HEK293T (cell line): ENCODE data around the gene SERPINA12.
A peak's percentile ranks its signal among the peaks of the same experiment; 100 is the strongest.

Experiments used
- CTCF ChIA-PET: fragments of 350-600 bp; formaldehyde crosslinking; extraction: SDS; loops from one replicate; lab custom pipeline; 2021; ENCODE audit warnings: antibody characterized with exemption, inconsistent platforms; lab: Yijun Ruan, JAX
- POLR2A ChIA-PET: fragments of 350-600 bp; formaldehyde crosslinking; extraction: SDS; loops from one replicate; lab custom pipeline; 2020; ENCODE audit warnings: antibody characterized with exemption, inconsistent platforms; lab: Yijun Ruan, JAX
- DNase-seq: peaks from one replicate; pipeline ENCODE4 v3.0.0; 2012; ENCODE audit warnings: mixed read lengths; ENCODE audit errors: extremely low spot score
- ARNT ChIP-seq: fragments of 450-650 bp; IDR thresholded peaks from 2 replicates; pipeline ENCODE4 v1.6.1; 2017; ENCODE audit warnings: mild to moderate bottlenecking
- BHLHE40 ChIP-seq: fragments of 450-650 bp; IDR thresholded peaks from 2 replicates; pipeline ENCODE4 v1.6.1; 2016; ENCODE audit warnings: mild to moderate bottlenecking, moderate library complexity, borderline replicate concordance
- CTBP1 ChIP-seq: fragments of 450-650 bp; IDR thresholded peaks from 2 replicates; pipeline ENCODE4 v1.6.1; 2016; ENCODE audit warnings: borderline replicate concordance
- ELF4 ChIP-seq: fragments of 450-650 bp; IDR thresholded peaks from 2 replicates; pipeline ENCODE4 v1.6.1; 2017; ENCODE audit warnings: antibody characterized with exemption
- FOXA1 ChIP-seq: fragments of 450-650 bp; IDR thresholded peaks from 2 replicates; pipeline ENCODE4 v1.6.1; 2016; ENCODE audit warnings: mild to moderate bottlenecking
- FOXK2 ChIP-seq: fragments of 450-650 bp; IDR thresholded peaks from 2 replicates; pipeline ENCODE4 v1.6.1; 2016; ENCODE audit warnings: mild to moderate bottlenecking
- FOXM1 ChIP-seq: fragments of 450-650 bp; IDR thresholded peaks from 2 replicates; pipeline ENCODE4 v1.6.1; 2017; ENCODE audit warnings: mild to moderate bottlenecking, borderline replicate concordance
- HDGF ChIP-seq: fragments of 450-650 bp; IDR thresholded peaks from 2 replicates; pipeline ENCODE4 v1.6.1; 2017; ENCODE audit warnings: antibody characterized with exemption, borderline replicate concordance
- L3MBTL2 ChIP-seq: fragments of 450-650 bp; conservative IDR thresholded peaks from 2 replicates; pipeline ENCODE4 v1.6.1; 2016; ENCODE audit warnings: mild to moderate bottlenecking
- LEF1 ChIP-seq: fragments of 450-650 bp; IDR thresholded peaks from 2 replicates; pipeline ENCODE4 v1.6.1; 2017; ENCODE audit warnings: mild to moderate bottlenecking, borderline replicate concordance
- NFRKB ChIP-seq: fragments of 450-650 bp; IDR thresholded peaks from 2 replicates; pipeline ENCODE4 v1.6.1; 2016; ENCODE audit warnings: mild to moderate bottlenecking, moderate library complexity
- PKNOX1 ChIP-seq: fragments of 450-650 bp; IDR thresholded peaks from 2 replicates; pipeline ENCODE4 v1.6.1; 2016
- SP1 ChIP-seq: fragments of 450-650 bp; IDR thresholded peaks from 2 replicates; pipeline ENCODE4 v1.6.1; 2017
- SUZ12 ChIP-seq: fragments of 450-650 bp; IDR thresholded peaks from 2 replicates; pipeline ENCODE4 v1.6.1; 2016; ENCODE audit warnings: mild to moderate bottlenecking
- TARDBP ChIP-seq: fragments of 450-650 bp; IDR thresholded peaks from 2 replicates; pipeline ENCODE4 v1.6.1; 2016
- ZNF384 ChIP-seq: fragments of 450-650 bp; IDR thresholded peaks from 2 replicates; pipeline ENCODE4 v1.6.1; 2016

Gene SERPINA12

DNA sequence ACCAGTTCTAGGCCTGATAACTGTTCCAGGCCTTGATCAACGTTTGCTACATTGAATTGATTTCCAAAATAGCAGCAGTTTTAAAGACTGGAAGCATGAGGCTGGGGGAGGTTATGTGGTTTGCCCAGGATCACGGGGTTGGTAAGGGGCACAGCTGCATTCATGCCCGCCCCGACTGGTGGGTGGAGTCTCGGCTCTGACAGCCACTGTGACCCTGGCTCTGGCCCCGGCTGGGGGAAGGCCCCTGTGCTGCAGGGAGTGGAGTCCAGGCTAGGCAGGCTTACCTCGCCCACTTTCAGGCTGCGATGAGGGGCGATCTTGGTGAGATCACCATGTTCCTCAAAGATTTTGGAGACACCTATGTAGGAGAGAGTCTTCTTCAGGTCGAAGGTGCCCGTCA is 19.9 kb downstream of the SERPINA12 start:
- TF ChIP-seq NFRKB (no peak), FOXA1 (no peak), ARNT (no peak), TARDBP (no peak), BHLHE40 (no peak), ELF4 (no peak), CTBP1 (no peak), HDGF (no peak), FOXK2 (no peak), LEF1 (no peak), PKNOX1 (no peak), L3MBTL2 (no peak), SP1 (no peak), SUZ12 (no peak), ZNF384 (no peak), FOXM1 (no peak)
- CTCF ChIA-PET = no interaction called here
- POLR2A ChIA-PET = no interaction called here
- no peak for DNase-seq

DNA sequence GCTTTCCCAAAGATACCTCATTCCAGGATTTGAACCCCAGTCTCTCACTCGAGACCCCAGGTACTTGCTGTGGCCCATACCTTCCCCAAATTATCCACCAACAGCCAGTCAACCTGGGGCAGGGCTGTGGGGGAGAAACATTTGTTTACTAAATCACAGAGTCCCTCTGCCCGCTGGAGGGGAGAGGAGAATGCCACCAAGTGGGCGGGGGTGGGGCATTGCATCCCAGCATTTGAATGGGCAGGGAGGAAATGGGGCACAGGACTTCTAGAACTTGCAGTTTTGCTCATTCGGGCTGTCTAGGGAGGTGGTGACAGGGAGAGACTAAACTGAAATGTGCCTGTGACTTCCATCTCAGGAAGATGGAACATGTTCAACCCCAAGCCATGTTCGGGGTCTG is 22.4 kb downstream of the SERPINA12 start:
- ChIA-PET CTCF (interaction anchor here (0.8 to 2.7 kb wide), 19 partner anchors 10 to 350 kb away, joined by 3 to 16 read pairs (median 4); partner anchors contain the start of gene SERPINA10), POLR2A (no interaction called here)
- TF ChIP-seq ELF4 = no peak
- no peak for TF ChIP-seq PKNOX1
- TF ChIP-seq BHLHE40 = no peak
- no peak for TF ChIP-seq FOXA1
- TF ChIP-seq NFRKB = no peak
- TF ChIP-seq ZNF384 = no peak
- TF ChIP-seq HDGF = no peak
- no peak for TF ChIP-seq SUZ12
- TF ChIP-seq LEF1 = no peak
- no peak for TF ChIP-seq FOXK2
- no peak for TF ChIP-seq TARDBP
- no peak for TF ChIP-seq CTBP1
- TF ChIP-seq ARNT = no peak
- TF ChIP-seq FOXM1 = no peak
- DNase-seq = no peak

DNA sequence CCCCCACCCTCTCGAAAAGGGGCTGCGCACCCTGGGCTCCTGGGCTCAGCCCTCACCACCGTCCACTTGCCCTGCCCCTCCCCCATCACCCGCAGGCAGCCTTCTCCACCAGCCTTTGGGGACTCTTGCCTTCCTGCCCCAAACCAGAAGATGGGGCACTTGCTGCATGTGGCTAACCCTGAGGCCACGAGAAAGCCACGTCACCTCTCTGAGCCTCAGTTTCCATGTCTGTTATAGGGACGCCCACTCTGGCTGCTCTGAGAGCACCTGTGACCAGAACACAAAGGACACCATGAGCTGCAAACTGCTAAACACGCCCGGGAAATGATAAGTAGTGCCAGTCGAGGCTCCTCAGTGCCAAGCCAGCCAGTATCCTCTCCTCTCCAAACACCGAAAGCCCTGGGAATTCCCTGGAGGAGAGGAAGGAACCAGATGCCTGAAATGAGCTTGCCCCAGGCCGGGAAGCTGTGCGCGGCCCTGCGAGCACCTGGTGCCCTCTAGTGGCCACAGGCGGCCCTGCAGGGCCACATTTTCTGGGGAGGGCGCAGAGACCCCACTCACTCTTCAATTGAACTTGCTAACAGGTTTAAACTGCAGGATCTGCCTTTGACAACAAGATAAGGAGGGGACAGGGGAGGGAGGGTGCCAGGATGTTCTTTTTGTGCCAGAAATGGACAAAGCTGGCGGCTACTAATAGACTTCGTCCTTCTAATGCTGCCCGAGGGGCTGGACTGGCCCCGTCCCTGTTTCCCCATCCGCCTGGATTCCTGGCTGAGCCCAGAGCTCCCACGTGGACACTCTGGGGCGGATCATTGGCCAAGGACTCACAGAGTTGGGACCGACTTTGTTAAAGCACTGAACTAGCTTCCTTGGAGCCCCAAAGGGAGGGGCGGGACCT is 23.1 kb downstream of the SERPINA12 start:
- DNase-seq = peak; percentile 85
- CTCF ChIA-PET = interaction anchor here (0.8 to 2.7 kb wide), 21 partner anchors 9 to 350 kb away, joined by 3 to 16 read pairs (median 4); partner anchors contain the start of gene SERPINA10
- POLR2A ChIA-PET = no interaction called here
- TF ChIP-seq ELF4 (no peak), LEF1 (no peak)

DNA sequence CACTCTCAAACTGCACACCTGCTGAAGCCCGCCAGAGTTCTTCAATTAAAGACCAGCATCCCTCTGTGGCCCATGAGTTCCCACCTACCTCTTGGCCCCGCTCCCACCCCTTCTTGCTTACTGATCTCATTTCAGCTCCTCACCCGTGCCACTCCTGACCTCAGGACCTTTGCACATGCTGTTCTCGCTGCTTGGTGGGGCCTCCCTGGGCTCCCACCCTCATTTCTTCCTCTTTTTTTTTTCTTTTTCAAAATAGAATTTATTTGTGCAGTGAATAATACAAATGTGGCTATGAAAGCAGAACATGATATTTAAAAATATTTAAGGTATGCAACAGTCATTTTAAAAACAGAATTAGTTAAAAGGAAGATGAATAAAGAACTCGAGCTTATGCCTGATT is 24.8 kb downstream of the SERPINA12 start:
- no peak for DNase-seq
- ChIA-PET POLR2A (no interaction called here), CTCF (interaction anchor here (1.1 to 2.7 kb wide), 2 partner anchors 51 to 61 kb away, joined by 5 to 16 read pairs; no protein-coding TSS in a partner anchor)
- TF ChIP-seq ARNT = no peak
- no peak for TF ChIP-seq L3MBTL2
- TF ChIP-seq TARDBP = no peak
- no peak for TF ChIP-seq PKNOX1
- TF ChIP-seq CTBP1 = no peak
- TF ChIP-seq SP1 = no peak
- no peak for TF ChIP-seq SUZ12
- TF ChIP-seq FOXK2 = no peak
- TF ChIP-seq HDGF = no peak
- TF ChIP-seq BHLHE40 = no peak
- TF ChIP-seq LEF1 = no peak
- no peak for TF ChIP-seq ELF4
- TF ChIP-seq ZNF384 = no peak
- TF ChIP-seq NFRKB = no peak
- no peak for TF ChIP-seq FOXM1

DNA sequence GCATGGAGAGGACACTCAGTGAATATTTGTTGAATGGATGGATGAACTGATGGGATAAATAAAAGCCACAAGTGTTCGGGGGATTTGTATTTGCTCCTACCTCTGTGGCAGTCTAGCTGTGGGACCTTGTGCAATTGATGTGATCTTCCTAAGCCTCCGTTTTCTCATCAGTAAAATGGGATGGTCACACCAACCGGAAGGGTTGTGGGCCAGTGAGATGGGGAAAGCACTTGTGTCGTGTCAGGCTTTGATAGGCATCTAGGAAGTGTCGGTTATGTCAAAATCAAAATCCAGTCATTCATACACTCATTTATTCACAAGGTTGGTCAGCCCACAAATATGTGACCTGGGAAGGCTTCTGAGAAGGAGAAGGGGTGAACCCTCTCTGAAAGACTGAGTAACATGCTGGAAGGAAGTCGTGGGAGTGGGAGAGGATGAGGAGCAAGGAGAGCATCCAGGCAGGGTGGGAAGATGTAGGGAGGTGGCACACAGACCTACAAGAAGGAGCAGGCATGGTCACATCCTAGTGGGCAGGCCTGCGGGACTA is 25.5 kb downstream of the SERPINA12 start:
- ChIA-PET POLR2A (no interaction called here), CTCF (no interaction called here)

More for the DNA sequence above, 25.5 kb downstream of the SERPINA12 start:
- DNase-seq = no peak
- TF ChIP-seq SUZ12 (no peak), ARNT (no peak), ELF4 (no peak), SP1 (no peak), TARDBP (no peak), CTBP1 (no peak), FOXA1 (no peak), HDGF (no peak), ZNF384 (no peak), LEF1 (no peak), L3MBTL2 (no peak), FOXK2 (no peak), PKNOX1 (no peak)
